ENCODE data around the gene HBD. TPM values are rescaled to one million over a fixed set of nuclear protein-coding genes. Genes with fewer than 3 reads are reported as not detected.

HBD gene
- total and polyA plus RNA-seq, 9 of the 15 experiments (the other 6 are each of a cell fraction or from before 2014, with no cell fraction given): 11.8 to 169 (median 36.0) TPM

DNA sequence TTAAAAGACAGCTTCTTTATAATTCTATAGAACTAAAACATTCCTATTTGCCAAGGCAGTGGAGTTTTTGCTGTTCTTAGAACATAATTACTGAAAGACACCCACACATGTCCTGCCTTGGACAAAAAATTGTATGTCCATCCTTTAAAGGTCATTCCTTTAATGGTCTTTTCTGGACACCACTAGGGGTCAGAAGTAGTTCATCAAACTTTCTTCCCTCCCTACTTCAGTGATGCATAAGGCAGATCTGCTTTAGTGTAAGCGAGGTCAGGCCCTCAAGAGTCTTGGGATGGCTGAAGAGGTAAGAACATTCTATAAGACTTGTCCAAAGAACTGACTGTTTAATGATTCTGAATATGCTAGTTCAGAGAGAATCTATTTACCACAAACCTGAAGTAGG lies 29.5 kb downstream of the HBD start (continued):
- TF ChIP-seq, protein P1, sequence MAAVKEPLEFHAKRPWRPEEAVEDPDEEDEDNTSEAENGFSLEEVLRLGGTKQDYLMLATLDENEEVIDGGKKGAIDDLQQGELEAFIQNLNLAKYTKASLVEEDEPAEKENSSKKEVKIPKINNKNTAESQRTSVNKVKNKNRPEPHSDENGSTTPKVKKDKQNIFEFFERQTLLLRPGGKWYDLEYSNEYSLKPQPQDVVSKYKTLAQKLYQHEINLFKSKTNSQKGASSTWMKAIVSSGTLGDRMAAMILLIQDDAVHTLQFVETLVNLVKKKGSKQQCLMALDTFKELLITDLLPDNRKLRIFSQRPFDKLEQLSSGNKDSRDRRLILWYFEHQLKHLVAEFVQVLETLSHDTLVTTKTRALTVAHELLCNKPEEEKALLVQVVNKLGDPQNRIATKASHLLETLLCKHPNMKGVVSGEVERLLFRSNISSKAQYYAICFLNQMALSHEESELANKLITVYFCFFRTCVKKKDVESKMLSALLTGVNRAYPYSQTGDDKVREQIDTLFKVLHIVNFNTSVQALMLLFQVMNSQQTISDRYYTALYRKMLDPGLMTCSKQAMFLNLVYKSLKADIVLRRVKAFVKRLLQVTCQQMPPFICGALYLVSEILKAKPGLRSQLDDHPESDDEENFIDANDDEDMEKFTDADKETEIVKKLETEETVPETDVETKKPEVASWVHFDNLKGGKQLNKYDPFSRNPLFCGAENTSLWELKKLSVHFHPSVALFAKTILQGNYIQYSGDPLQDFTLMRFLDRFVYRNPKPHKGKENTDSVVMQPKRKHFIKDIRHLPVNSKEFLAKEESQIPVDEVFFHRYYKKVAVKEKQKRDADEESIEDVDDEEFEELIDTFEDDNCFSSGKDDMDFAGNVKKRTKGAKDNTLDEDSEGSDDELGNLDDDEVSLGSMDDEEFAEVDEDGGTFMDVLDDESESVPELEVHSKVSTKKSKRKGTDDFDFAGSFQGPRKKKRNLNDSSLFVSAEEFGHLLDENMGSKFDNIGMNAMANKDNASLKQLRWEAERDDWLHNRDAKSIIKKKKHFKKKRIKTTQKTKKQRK (IDR thresholded peaks at IDR 0.05; ENCODE audit: borderline replicate concordance, low read depth, low read length): no peak
- TF ChIP-seq ZNF232 (CRISPR knock-in tag; IDR thresholded peaks at IDR 0.05) (no peak), PYGO2 (tag; IDR thresholded peaks at IDR 0.05) (no peak), GATA2 (CRISPR knock-in tag; IDR thresholded peaks at IDR 0.05) (peak; percentile 62; the same call in 1 of the 2 replicates), ZC3H11A (IDR thresholded peaks at IDR 0.05; ENCODE audit: low read depth, low read length) (no peak), TEAD4 (IDR thresholded peaks at IDR 0.05; ENCODE audit: low read length) (peak; percentile 29; the same call in 1 of the 2 replicates), TEAD4 (CRISPR knock-in tag; IDR thresholded peaks at IDR 0.05; ENCODE audit: borderline replicate concordance) (no peak), SRSF7 (optimal IDR thresholded peaks at IDR 0.05; ENCODE audit: low read depth, low read length) (no peak), MAZ (CRISPR knock-in tag; conservative IDR thresholded peaks at IDR 0.05 in 1 of 2, IDR thresholded peaks at IDR 0.05 in 1 of 2) (peak in 1 of 2 experiments; percentile 58; a peak in 2 of 4 replicates), ZKSCAN8 (CRISPR knock-in tag; IDR thresholded peaks at IDR 0.05) (no peak), NCOA6 (IDR thresholded peaks at IDR 0.05) (0 out of 2 replicates have a peak, but pooled peaks have one; percentile 26)
- TF ChIP-seq, protein P2, sequence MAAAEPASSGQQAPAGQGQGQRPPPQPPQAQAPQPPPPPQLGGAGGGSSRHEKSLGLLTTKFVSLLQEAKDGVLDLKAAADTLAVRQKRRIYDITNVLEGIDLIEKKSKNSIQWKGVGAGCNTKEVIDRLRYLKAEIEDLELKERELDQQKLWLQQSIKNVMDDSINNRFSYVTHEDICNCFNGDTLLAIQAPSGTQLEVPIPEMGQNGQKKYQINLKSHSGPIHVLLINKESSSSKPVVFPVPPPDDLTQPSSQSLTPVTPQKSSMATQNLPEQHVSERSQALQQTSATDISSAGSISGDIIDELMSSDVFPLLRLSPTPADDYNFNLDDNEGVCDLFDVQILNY (CRISPR knock-in tag; IDR thresholded peaks at IDR 0.05): no peak

Measured in K562 (cell line).